Smooth muscle cell (in vitro differentiated cells): Measurements from ENCODE around the gene ADAMTS9. TPM values are rescaled to one million over a fixed set of nuclear protein-coding genes. Genes with fewer than 3 reads are reported as not detected.
"Not testable (repeated sequence)": the region's sequence is repeated elsewhere in the genome, so short reads cannot be mapped to it uniquely, and the experiment has no call there.

Experiments
- DNase-seq: peaks from one replicate; lab custom pipeline; 2025; ENCODE audit not compliant: unreplicated experiment; lab: John Stamatoyannopoulos, UW
- H2AFZ ChIP-seq: fragments of 200-600 bp; sonication (generic); 2 replicates; pipeline ENCODE4 v1.6.0; 2016; ENCODE audit warnings: antibody characterized with exemption, low read depth, mild to moderate bottlenecking
- H3F3A ChIP-seq: fragments of 200-600 bp; sonication (generic); 2 replicates; pipeline ENCODE4 v1.6.0; 2017; ENCODE audit warnings: antibody characterized with exemption, low read depth
- H3K27ac ChIP-seq: fragments of 200-600 bp; sonication (generic); 2 replicates; pipeline ENCODE4 v1.5.1; 2016; ENCODE audit warnings: low read depth, mild to moderate bottlenecking
- H3K27me3 ChIP-seq: fragments of 200-600 bp; sonication (generic); 2 replicates; pipeline ENCODE4 v1.6.1; 2016; ENCODE audit warnings: low read depth, mild to moderate bottlenecking
- H3K36me3 ChIP-seq: fragments of 200-600 bp; sonication (generic); 2 replicates; pipeline ENCODE4 v1.5.1; 2016; ENCODE audit warnings: low read depth
- H3K4me1 ChIP-seq: fragments of 200-600 bp; sonication (generic); 2 replicates; pipeline ENCODE4 v1.5.1; 2016; ENCODE audit warnings: low read depth
- H3K4me2 ChIP-seq: fragments of 200-600 bp; sonication (generic); 2 replicates; pipeline ENCODE4 v1.6.0; 2016; ENCODE audit warnings: mild to moderate bottlenecking
- H3K4me3 ChIP-seq: fragments of 200-600 bp; sonication (generic); 2 replicates; pipeline ENCODE4 v1.5.1; 2016; ENCODE audit warnings: mild to moderate bottlenecking
- H3K79me2 ChIP-seq: fragments of 200-600 bp; sonication (generic); 2 replicates; pipeline ENCODE4 v1.6.0; 2016; ENCODE audit warnings: low read depth, mild to moderate bottlenecking
- H3K9ac ChIP-seq: fragments of 200-600 bp; sonication (generic); 2 replicates; pipeline ENCODE4 v1.6.0; 2016; ENCODE audit warnings: low read depth
- H3K9me3 ChIP-seq: fragments of 200-600 bp; sonication (generic); replicated peaks from 2 replicates; pipeline ENCODE4 v1.5.1; 2016; ENCODE audit warnings: low read depth
- H4K20me1 ChIP-seq: fragments of 200-600 bp; sonication (generic); 2 replicates; pipeline ENCODE4 v1.6.0; 2016; ENCODE audit warnings: low read depth
- CTCF ChIP-seq: fragments of 200-600 bp; sonication (generic); IDR thresholded peaks from 2 replicates; pipeline ENCODE4 v1.5.1; 2017; ENCODE audit warnings: borderline replicate concordance, mild to moderate bottlenecking, antibody characterized with exemption; ENCODE audit not compliant: insufficient read depth, poor library complexity, severe bottlenecking
- WGBS: methylation state at CpG from one replicate; pipeline ENCODE4 v1.1.7; 2016; ENCODE audit warnings: low lambda C conversion rate; 5-methylcytosine and 5-hydroxymethylcytosine counted together
- polyA plus RNA-seq: library from polyadenylated mRNA; unstranded; fragments of >200 nt; fragmentation: Nextera tagmentation; extraction: Ambion mirVana; gene quantifications from 2 replicates; pipeline ENCODE4 v1.2.1, GENCODE V29; 2016
- total RNA-seq: library from RNA; depleted of rRNA; stranded (reverse); fragments of >200 nt; gene quantifications from 2 replicates; pipeline ENCODE4 v1.2.3, GENCODE V29; 2014

ADAMTS9 gene
- total and polyA plus RNA-seq, 2 experiments from 2014 or later: 18.7 to 66.6 TPM

DNA sequence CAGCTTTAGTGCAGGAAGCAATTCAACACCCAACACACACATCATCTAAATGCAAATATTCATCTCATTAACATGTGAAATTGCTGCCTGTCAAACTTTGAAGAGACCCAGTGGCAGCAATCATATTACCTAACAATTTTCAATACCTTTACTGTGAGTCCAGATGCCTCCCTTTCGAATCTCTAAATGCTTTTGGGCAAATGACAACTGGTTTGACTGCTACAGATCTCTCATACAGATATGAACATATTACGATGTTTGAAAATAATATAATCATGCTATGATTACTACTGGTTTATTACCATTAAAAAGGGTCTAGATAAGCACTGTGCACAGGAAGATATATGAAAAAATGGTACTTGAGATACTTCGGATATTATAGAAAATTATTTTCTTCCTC lies 137.9 kb downstream of the ADAMTS9 start:
- TF ChIP-seq CTCF: no peak
- Histone ChIP-seq H3K9me3 (no peaks in the 10 kb centered on the region), H3K4me1 (peaks cover 19% of the 10 kb centered on the region), H3K9ac (no peak overlapping the region), H3K36me3 (peaks cover 16% of the 10 kb centered on the region), H3K27me3 (no peaks in the 10 kb centered on the region), H3K4me2 (no peak overlapping the region), H3K27ac (no peak overlapping the region), H2AFZ (no peak overlapping the region), H4K20me1 (no peaks in the 10 kb centered on the region), H3F3A (no peaks in the 10 kb centered on the region), H3K79me2 (no peaks in the 10 kb centered on the region), H3K4me3 (no peak overlapping the region)
- no peak for DNase-seq
- 87% methylated on average over 3 of the region's 3 CpGs for WGBS

GRCh38 chr3:64548200-64548889 lies 139.5 kb downstream of the ADAMTS9 start:
- no peak for DNase-seq

GRCh38 chr3:64546856-64547255 lies 140.9 kb downstream of the ADAMTS9 start:
- H3K79me2 ChIP-seq: no peaks in the 10 kb centered on the region
- no peak overlapping the region for H3K4me2 ChIP-seq
- H2AFZ ChIP-seq: no peak overlapping the region
- H3K4me1 ChIP-seq: no peaks in the 10 kb centered on the region
- H3F3A ChIP-seq: no peaks in the 10 kb centered on the region
- H4K20me1 ChIP-seq: no peaks in the 10 kb centered on the region
- TF ChIP-seq CTCF: no peak
- H3K4me3 ChIP-seq: no peak overlapping the region
- H3K27ac ChIP-seq: no peak overlapping the region
- DNase-seq: no peak
- no peaks in the 10 kb centered on the region for H3K9me3 ChIP-seq
- 96% methylated on average over 8 of the region's 8 CpGs for WGBS
- H3K36me3 ChIP-seq: peaks cover 16% of the 10 kb centered on the region
- no peaks in the 10 kb centered on the region for H3K27me3 ChIP-seq
- H3K9ac ChIP-seq: no peak overlapping the region

More at GRCh38 chr3:64548200-64548889, 139.5 kb downstream of the ADAMTS9 start:
- H3K27ac ChIP-seq: no peak overlapping the region
- no peak overlapping the region for H3K4me2 ChIP-seq
- H3K79me2 ChIP-seq: no peaks in the 10 kb centered on the region
- H3K4me3 ChIP-seq: no peak overlapping the region
- no peaks in the 10 kb centered on the region for H3F3A ChIP-seq
- H3K4me1 ChIP-seq: peaks cover 7% of the 10 kb centered on the region
- peaks cover 16% of the 10 kb centered on the region for H3K36me3 ChIP-seq
- 80% methylated on average over 6 of the region's 6 CpGs for WGBS
- H3K9me3 ChIP-seq: no peaks in the 10 kb centered on the region
- H3K9ac ChIP-seq: no peak overlapping the region
- H2AFZ ChIP-seq: no peak overlapping the region
- no peaks in the 10 kb centered on the region for H4K20me1 ChIP-seq
- no peak for TF ChIP-seq CTCF
- no peaks in the 10 kb centered on the region for H3K27me3 ChIP-seq

DNA sequence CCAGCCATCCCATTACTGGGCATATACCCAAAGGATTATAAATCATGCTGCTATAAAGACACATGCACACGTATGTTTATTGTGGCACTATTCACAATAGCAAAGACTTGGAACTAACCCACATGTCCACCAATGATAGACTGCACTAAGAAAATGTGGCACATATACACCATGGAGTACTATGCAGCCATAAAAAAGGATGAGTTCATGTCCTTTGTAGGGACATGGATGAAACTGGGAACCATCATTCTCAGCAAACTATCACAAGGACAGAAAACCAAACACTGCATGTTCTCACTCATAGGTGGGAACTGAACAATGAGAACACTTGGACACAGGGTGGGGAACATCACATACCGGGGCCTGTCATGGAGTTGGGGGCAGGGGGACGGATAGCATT lies 142.6 kb downstream of the ADAMTS9 start:
- not testable (repeated sequence) for DNase-seq, H3K4me2 ChIP-seq, H3K27ac ChIP-seq, H3K27me3 ChIP-seq, H3K4me3 ChIP-seq, H3K9ac ChIP-seq, H2AFZ ChIP-seq, H3K9me3 ChIP-seq, H4K20me1 ChIP-seq, H3K79me2 ChIP-seq, H3F3A ChIP-seq, H3K4me1 ChIP-seq
- peaks cover 12% of the 10 kb centered on the region for H3K36me3 ChIP-seq
- 95% methylated on average over 3 of the region's 3 CpGs for WGBS
